GM12864 (cell line): ENCODE results near the gene ZNF609.

Experiments used
- DNase-seq: peaks from one replicate; pipeline ENCODE4 v3.0.0-alpha.2; 2011; ENCODE audit warnings: low read depth
- H3K4me3 ChIP-seq: 2 replicates; pipeline ENCODE4 v1.5.1; 2011; ENCODE audit warnings: mild to moderate bottlenecking, low read depth, low read length, control low read depth
- CTCF ChIP-seq: IDR thresholded peaks from 2 replicates; pipeline ENCODE4 v1.5.1; 2011; ENCODE audit warnings: low read depth, mild to moderate bottlenecking, moderate library complexity, low read length, control low read depth, inconsistent platforms; ENCODE audit errors: missing control alignments

ZNF609 gene

GRCh38 chr15:64532521-64533315 is 72.3 kb downstream of the ZNF609 start:
- DNase-seq, result no peak
- no peak overlapping the region for H3K4me3 ChIP-seq
- no peak for TF ChIP-seq CTCF

- TF ChIP-seq CTCF, result no peak
- DNase-seq, result no peak
- H3K4me3 ChIP-seq, result no peak overlapping the region
These were observed 75.3 kb downstream of the ZNF609 start for GRCh38 chr15:64535460-64536243.

GRCh38 chr15:64536244-64536836 is 76.0 kb downstream of the ZNF609 start:
- TF ChIP-seq CTCF, result no peak
- H3K4me3 ChIP-seq, result no peak overlapping the region
- no peak for DNase-seq

DNA sequence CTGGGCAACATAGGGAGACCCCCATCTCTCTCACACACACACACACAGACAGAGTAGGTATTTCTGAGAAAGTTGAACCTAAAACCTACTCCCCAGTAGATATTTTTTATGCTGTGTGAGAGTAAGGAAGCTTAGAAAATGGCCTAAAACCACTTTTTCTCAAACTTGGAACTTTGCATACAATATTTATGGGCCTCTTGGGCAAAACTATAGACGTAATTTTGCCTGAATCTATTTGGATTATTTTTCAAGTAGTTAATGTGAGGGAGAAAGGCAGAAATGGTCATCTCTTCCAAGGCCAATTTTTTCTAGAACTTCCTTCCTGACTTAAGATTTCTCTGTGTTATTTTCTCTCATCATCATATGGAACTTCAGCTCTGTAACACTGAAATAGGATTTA is 81.7 kb downstream of the ZNF609 start:
- DNase-seq, result no peak
- no peak overlapping the region for H3K4me3 ChIP-seq
- no peak for TF ChIP-seq CTCF

GRCh38 chr15:64544450-64544849 is 84.1 kb downstream of the ZNF609 start:
- H3K4me3 ChIP-seq, result no peak overlapping the region
- no peak for DNase-seq
- no peak for TF ChIP-seq CTCF

- DNase-seq, result no peak
- H3K4me3 ChIP-seq, result no peak overlapping the region
- TF ChIP-seq CTCF, result no peak
These were observed 86.9 kb downstream of the ZNF609 start for GRCh38 chr15:64547275-64547674.
